HUDEP-2 (cell line): Measurements from ENCODE around the gene NMD3.

ENCODE experiments used
- DNase-seq, 76 experiments: peaks; one replicate each; lab custom pipeline; 2025; ENCODE audit not compliant: unreplicated experiment in 76 of 76; lab: John Stamatoyannopoulos, UW

The NMD3 gene

GRCh38 chr3:161224786-161225185, 3.7 kb downstream of the NMD3 start:
- DNase-seq, result no peak

DNA sequence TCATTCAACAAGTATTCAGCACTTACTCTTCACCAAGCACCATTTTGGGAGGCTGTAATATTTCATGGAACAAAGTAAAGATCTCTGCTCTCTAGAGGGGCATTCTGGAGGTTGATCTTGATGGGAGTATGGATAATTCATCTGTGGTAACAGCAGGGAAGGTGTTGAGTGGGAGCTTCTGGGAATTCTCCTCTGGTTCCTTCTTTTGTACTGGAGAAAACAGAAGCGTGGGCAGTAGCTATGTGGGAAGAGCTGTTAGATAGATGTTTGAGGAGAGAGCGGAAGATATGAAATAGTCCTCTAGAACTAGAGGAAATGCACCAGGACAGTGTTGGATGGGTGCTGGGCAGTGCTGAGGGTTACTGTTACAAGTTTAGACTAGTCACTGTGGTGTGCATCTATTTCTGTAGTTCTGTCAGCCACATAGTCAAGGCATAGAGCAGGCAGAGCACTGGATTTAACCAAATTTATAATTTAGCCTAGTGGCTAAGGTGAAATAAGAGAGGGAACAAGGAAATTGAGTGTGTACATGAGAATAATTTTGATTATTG, 9.6 kb downstream of the NMD3 start:
- DNase-seq, result no peak

- no peak for DNase-seq
Observed at GRCh38 chr3:161231861-161232260, 10.8 kb downstream of the NMD3 start.

GRCh38 chr3:161233557-161233956, 12.4 kb downstream of the NMD3 start:
- no peak for DNase-seq

DNA sequence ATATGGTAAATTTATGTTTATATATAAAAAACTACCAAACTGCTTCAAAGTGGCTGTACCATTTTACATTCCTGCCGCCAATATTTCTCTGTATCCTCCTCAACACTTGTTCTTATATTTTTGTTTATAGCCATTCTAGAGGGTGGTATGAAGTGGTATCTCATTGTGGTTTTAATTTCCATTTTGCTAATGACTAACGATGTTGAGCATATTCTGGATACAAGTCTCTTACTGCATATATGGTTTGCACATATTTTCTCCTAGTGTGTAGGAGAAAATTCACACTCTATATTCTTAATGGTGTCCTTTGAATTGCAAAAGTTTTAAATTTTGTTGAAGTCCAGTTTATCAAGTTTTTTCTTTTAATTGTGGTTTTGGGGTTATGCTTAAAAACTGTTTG, 15.1 kb downstream of the NMD3 start:
- DNase-seq, result no peak

- no peak for DNase-seq
Observed at GRCh38 chr3:161239700-161240099, 18.6 kb downstream of the NMD3 start.

DNA sequence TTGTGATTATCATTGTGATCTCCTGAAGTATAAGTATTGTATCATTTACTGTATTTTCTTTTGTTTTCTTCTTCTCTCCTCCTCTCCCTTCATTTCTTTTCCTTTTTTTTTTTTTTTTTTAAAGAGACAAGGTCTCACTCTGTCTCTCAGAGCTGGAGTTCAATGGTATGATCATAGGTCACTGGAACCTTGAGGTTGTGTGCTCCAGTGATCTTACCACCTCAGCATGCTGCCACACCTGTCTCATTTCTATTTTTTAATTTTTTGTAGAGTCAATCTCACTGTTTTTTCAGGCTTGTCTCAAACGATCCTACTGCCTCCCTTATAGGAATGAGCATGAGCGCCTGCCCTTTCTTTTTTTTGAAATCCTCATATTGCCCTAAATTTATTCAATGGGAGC, 23.4 kb downstream of the NMD3 start:
- DNase-seq, result no peak

DNA sequence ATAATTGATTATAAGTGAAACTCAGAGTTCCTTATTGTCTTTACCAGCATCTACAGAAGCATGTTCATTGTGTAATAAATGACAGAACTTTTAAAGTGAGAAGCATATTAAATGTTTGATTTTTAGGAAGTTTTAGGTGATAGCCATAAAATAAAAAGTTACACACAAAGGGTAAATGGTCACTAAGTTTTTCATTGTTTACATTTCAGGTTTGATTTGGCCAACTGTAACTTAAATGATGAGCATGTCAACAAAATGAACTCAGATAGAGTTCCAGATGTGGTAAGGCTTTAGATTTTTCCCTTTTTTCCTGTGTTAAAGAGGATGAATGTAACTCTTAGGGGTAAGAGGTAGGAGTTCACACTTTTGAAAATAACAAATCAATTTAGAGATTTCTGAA, 25.9 kb downstream of the NMD3 start:
- DNase-seq, result no peak

DNA sequence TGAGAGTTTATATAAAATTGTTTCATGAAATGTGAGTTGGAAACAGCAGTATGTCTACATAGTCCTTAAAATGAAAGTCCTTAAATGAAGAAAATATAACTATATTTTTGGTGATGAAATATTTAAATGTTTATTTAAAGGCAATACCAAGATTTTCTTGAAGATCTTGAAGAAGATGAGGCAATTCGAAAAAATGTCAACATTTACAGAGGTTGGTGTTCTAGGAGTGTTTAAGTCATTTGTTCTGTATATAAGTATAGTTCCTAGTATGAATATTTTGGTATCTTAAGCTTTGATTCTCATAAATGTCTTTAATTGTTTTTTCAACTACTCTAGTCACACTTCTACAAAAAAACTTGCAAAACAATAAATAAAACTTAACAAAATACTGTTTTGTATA, 29.0 kb downstream of the NMD3 start:
- no peak for DNase-seq

- DNase-seq, result no peak
Observed at GRCh38 chr3:161251716-161252115, 30.6 kb downstream of the NMD3 start.

DNA sequence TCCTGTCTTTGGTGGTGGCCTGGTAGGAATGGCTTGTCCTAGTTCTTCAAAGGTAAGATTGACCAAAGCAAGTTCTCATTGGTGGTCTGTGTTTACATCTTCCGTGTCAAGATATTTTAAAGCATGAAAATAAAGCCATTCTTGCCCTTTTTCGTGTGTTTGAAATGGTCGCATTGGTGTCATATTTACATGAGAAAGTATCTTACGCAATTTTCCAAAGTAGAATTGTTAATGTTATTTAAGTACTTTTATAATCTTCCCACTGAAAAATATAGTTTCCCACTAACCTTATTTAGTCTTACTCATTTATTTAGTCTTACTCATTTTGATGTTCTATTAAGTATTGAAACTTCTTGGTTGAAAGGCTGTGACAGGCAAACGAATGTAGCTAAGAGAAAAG, 31.0 kb downstream of the NMD3 start:
- DNase-seq, result no peak

- DNase-seq, result peak in 5 of 76 experiments; percentile 6 to 20 (median 11)
Observed at GRCh38 chr3:161253711-161254110, 32.6 kb downstream of the NMD3 start.

DNA sequence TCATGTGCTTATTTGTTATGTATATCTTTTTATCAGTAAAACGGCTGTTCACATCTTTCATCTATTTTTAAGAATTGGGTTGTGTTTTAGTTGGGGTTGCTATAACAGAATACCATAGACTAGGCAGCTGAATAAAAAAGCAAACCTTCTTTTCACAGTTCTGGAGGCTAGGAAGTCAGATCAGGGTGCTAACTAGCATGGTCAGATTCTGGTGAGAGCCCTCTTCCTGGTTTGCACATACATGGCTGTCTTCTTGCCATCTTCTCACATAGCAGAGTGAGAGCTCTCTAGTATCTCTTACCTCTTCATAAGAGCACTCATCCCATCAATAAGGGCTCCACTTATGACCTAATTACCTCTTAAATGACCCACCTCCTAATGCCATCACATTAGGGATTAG, 33.8 kb downstream of the NMD3 start:
- no peak for DNase-seq

DNA sequence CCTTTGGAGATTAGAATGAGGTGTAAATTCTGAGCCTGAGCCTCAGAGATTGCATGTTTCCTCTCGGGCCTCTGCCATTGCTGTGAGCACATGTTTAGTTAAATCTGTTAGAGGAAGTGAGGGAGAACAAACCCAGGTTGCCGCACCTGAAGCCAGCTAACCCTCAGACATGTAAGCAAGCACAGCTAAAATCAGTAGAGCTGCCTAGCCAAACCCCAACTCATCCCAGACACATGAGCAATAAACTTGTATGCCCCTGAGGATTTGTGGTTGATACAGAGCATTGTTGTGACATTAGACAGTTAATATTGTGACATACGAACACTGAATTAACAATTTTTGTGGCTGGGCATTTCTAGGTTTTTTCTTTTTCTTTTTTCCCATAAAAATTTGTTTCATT, 41.9 kb downstream of the NMD3 start:
- DNase-seq, result no peak

DNA sequence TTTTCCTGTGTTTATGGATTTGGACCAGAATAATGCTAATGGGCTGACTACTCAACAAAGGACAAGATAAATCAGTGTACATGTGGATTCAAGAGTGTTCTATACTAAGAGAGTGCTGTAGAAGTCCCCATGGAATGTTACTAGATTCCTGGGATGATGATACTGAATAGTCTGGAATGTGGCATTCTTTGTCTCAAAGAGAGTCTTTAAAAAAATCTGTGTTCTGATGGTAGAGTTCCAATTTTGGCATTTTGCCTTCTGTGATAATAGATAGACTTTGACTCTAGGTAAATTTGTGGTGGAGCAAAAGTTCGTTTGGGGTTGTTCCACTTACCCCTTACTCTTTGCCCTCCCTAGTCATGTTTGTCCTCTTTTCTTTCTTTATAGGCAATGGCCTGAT, 43.7 kb downstream of the NMD3 start:
- no peak for DNase-seq

GRCh38 chr3:161265916-161266571, 44.9 kb downstream of the NMD3 start:
- no peak for DNase-seq

- no peak for DNase-seq
Observed at GRCh38 chr3:161266731-161267150, 45.6 kb downstream of the NMD3 start.

- DNase-seq, result no peak
Observed at GRCh38 chr3:161267646-161268045, 46.5 kb downstream of the NMD3 start.

DNA sequence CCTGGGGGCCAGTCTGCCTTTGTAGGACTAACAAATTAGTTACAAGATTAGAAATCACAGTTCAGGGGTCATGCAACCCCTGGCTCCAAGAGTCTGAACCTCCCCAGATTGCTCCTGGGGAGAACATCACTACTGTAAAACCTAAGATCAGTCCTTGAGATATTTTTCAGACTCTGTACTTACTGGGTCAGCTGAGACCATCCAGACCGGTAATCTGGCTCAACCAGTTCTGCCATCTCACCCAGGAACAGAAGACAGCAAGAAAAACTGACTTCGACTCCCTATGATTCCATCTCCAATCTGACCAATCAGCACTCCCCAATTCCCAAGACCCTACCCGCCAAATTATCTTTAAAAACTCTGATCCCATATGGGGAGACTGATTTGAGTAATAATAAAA, 47.5 kb downstream of the NMD3 start:
- no peak for DNase-seq

- no peak for DNase-seq
Observed at GRCh38 chr3:161270991-161271390, 49.9 kb downstream of the NMD3 start.

- no peak for DNase-seq
Observed at GRCh38 chr3:161271646-161272045, 50.5 kb downstream of the NMD3 start.

- DNase-seq, result no peak
Observed at GRCh38 chr3:161272524-161272923, 51.4 kb downstream of the NMD3 start.
